OCI-LY7 (cell line): Measurements from ENCODE around the gene ENOPH1. TPM values are rescaled to one million over a fixed set of nuclear protein-coding genes. Genes with fewer than 3 reads are reported as not detected.

ENCODE experiments used
- Bru-seq: library from RNA; stranded (reverse); fragments of 400-500 nt; gene quantifications from one replicate; lab custom pipeline; 2021; lab: Mats Ljungman, UMichigan
- BruChase-seq, 2 experiments: library from RNA; stranded (reverse); fragments of 400-500 nt; gene quantifications; one replicate each; lab custom pipeline; 2021; lab: Mats Ljungman, UMichigan
- BruUV-seq: library from RNA; stranded (reverse); fragments of 400-500 nt; replicated peaks from 2 replicates; lab custom pipeline; 2021; lab: Mats Ljungman, UMichigan
- CTCF ChIA-PET: fragments of 300-600 bp; sonication (Branson Sonifier 250); formaldehyde crosslinking; loops from one replicate; lab custom pipeline; 2022; ENCODE audit warnings: antibody characterized with exemption; ENCODE audit not compliant: unreplicated experiment; lab: Charles Lee
- POLR2A ChIA-PET: fragments of 300-600 bp; sonication (Branson Sonifier 250); formaldehyde crosslinking; loops from one replicate; lab custom pipeline; 2022; ENCODE audit warnings: antibody characterized with exemption; lab: Charles Lee
- DNase-seq: peaks from one replicate; pipeline ENCODE4 v3.0.0-alpha.2; 2015; ENCODE audit warnings: low spot score
- H2AFZ ChIP-seq: fragments of 200-600 bp; sonication (generic), shearing (Covaris generic); 2 replicates; pipeline ENCODE4 v1.6.1; 2014; ENCODE audit warnings: mild to moderate bottlenecking, antibody characterized with exemption, low read length, moderate library complexity
- H3K27ac ChIP-seq: fragments of 200-600 bp; sonication (generic); 2 replicates; pipeline ENCODE4 v1.5.1; 2014; ENCODE audit warnings: mixed run types, low read depth, mild to moderate bottlenecking, moderate library complexity, low read length, inconsistent platforms; ENCODE audit not compliant: poor library complexity, severe bottlenecking
- H3K36me3 ChIP-seq: fragments of 200-600 bp; sonication (generic); 2 replicates; pipeline ENCODE4 v1.6.1; 2014; ENCODE audit warnings: mild to moderate bottlenecking, antibody characterized with exemption, low read length, moderate library complexity, mixed read lengths; ENCODE audit not compliant: insufficient read depth
- H3K4me1 ChIP-seq: fragments of 200-600 bp; sonication (generic); 2 replicates; pipeline ENCODE4 v1.5.1; 2014; ENCODE audit warnings: mild to moderate bottlenecking, low read length; ENCODE audit not compliant: insufficient read depth, poor library complexity, severe bottlenecking
- H3K4me2 ChIP-seq: fragments of 200-600 bp; sonication (generic); 2 replicates; pipeline ENCODE4 v1.6.1; 2014; ENCODE audit warnings: mild to moderate bottlenecking, low read length
- H3K4me3 ChIP-seq: fragments of 200-600 bp; sonication (generic); 2 replicates; pipeline ENCODE4 v1.5.1; 2014; ENCODE audit warnings: mild to moderate bottlenecking, low read depth, low read length; ENCODE audit not compliant: poor library complexity, severe bottlenecking
- H3K79me2 ChIP-seq: fragments of 200-600 bp; sonication (generic); 2 replicates; pipeline ENCODE4 v1.6.1; 2016; ENCODE audit warnings: low read depth, mild to moderate bottlenecking, low read length, moderate library complexity, mixed read lengths; ENCODE audit not compliant: insufficient read depth
- H3K9me2 ChIP-seq: fragments of 200-600 bp; sonication (generic); 2 replicates; pipeline ENCODE4 v1.6.1; 2016; ENCODE audit warnings: mild to moderate bottlenecking, low read length, mixed read lengths; ENCODE audit not compliant: insufficient read depth
- H3K9me3 ChIP-seq: fragments of 200-600 bp; sonication (generic); 2 replicates; pipeline ENCODE4 v1.6.1; 2014; ENCODE audit warnings: mild to moderate bottlenecking, mixed run types, low read length, mixed read lengths
- H4K20me1 ChIP-seq: fragments of 200-600 bp; sonication (generic); 2 replicates; pipeline ENCODE4 v1.6.1; 2014; ENCODE audit warnings: mild to moderate bottlenecking, antibody characterized with exemption, low read length, moderate library complexity, mixed read lengths; ENCODE audit not compliant: insufficient read depth
- CTCF ChIP-seq: fragments of 200-600 bp; sonication (generic); conservative IDR thresholded peaks from 2 replicates; pipeline ENCODE4 v1.5.1; 2014; ENCODE audit warnings: mild to moderate bottlenecking, antibody characterized with exemption, low read length, moderate library complexity, mixed read lengths
- EZH2phosphoT487 ChIP-seq: fragments of 200-600 bp; sonication (generic); IDR thresholded peaks from 2 replicates; pipeline ENCODE4 v1.6.1; 2018; ENCODE audit warnings: low read depth, borderline replicate concordance, mild to moderate bottlenecking, mixed run types, antibody characterized with exemption, low read length, moderate library complexity, mixed read lengths
- intact Hi-C: fragments of 100-400 bp; cut with micrococcal nuclease; formaldehyde crosslinking; loops from one replicate; pipeline ENCODE4 v1.10.0; 2022; ENCODE audit not compliant: unreplicated experiment
- long read RNA-seq: library from polyadenylated mRNA; stranded (forward); transcript quantifications from one replicate; pipeline ENCODE4 v2.0.0, GENCODE V29; 2022
- total RNA-seq, 2 experiments: library from RNA; depleted of rRNA in 1 of 2; stranded (reverse); fragments of >200 nt in 1 of 2; shearing (Covaris generic) in 1 of 2; gene quantifications; 2 replicates each; pipeline ENCODE4 v1.2.3, GENCODE V29; 2014 to 2022

The ENOPH1 gene
- total RNA-seq (2014; rRNA removed; shearing (Covaris generic)): 49.7 and 58.7 TPM in 2 replicates
- 64.9 and 70.2 TPM in 2 replicates for total RNA-seq (2022)
- Bru-seq, nascent RNA: percentile 90 among the genes with signal in this experiment
- BruChase-seq, experiment 1, labeled RNA remaining after a 6-hour chase: percentile 88 among the genes with signal in this experiment
- BruChase-seq, experiment 2, labeled RNA remaining after a 2-hour chase: percentile 84 among the genes with signal in this experiment
- long read RNA-seq, transcript ENOPH1-202 (5 exons, 1,689 nt): minor isoform, 6 of 183 reads
- long read RNA-seq, transcript ENOPH1-201 (6 exons, 2,025 nt): major isoform, 113 of 183 reads
- long read RNA-seq, transcript ENOPH1-203 (6 exons, 1,874 nt): minor isoform, 47 of 183 reads
- long read RNA-seq, partial matches to known transcripts: 6 of 183 reads
- long read RNA-seq, other reads (novel, unspliced or antisense): 11 of 183 reads

GRCh38 chr4:82430193-82430963 is at the start of gene ENOPH1, which contains the start of gene HNRNPDL:
ENOPH1 (plus strand) TSS chr4:82430590; CDS start chr4:82430830, 240 bp downstream.
HNRNPDL (minus strand) TSS chr4:82430462; CDS start chr4:82429690, 772 bp downstream.
- POLR2A ChIA-PET: no interaction called here
- Histone ChIP-seq H3K36me3 (peaks cover 69% of the 10 kb centered on the region), H3K4me3 (peak within 1 kb of the TSS; percentile 99), H3K4me2 (peak within 1 kb of the TSS; percentile 80), H3K9me2 (no peaks in the 10 kb centered on the region), H3K4me1 (peaks cover 53% of the 10 kb centered on the region), H4K20me1 (peaks cover 55% of the 10 kb centered on the region), H2AFZ (peak within 1 kb of the TSS; percentile 59; the same call in 1 of the 2 replicates), H3K27ac (peak within 1 kb of the TSS; percentile 90), H3K79me2 (peaks cover 86% of the 10 kb centered on the region), H3K9me3 (no peaks in the 10 kb centered on the region)
- DNase-seq: peak; percentile 96
- no TSS peak for BruUV-seq
- TF ChIP-seq CTCF: no peak
- TF ChIP-seq EZH2phosphoT487: no peak
- intact Hi-C loops: no loop called here
- CTCF ChIA-PET: interaction anchor here (0.6 to 1.3 kb wide), 2 partner anchors 10 to 32 kb away, joined by 3 to 4 read pairs; no protein-coding TSS in a partner anchor

DNA sequence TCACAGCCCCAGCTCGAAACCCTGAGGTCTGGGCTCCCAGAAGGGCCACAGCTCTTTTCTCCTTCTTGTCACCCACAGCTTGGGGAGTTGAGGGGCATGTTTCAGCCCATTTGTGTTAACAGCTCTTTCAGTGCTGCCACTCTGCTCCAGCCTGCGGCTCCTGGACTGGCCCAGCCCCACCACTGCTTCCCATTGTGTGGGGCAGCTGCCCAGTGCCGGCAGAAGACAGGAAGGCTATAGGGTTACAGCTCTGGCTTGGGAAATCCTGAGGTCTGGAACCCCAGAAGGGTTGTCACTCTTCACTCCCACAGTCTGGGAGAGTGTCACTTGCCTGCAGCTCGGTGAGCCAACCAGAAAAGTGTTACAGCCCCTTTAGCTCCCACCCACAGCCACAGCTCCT is 49.6 kb upstream of the ENOPH1 start:
- no peak for DNase-seq
- Histone ChIP-seq H3K4me2 (no peak overlapping the region), H3K9me2 (no peaks in the 10 kb centered on the region), H3K9me3 (peaks cover 14% of the 10 kb centered on the region; the same call in 1 of the 2 replicates), H3K4me1 (peaks cover 5% of the 10 kb centered on the region), H2AFZ (no peak overlapping the region), H4K20me1 (no peaks in the 10 kb centered on the region), H3K4me3 (no peak overlapping the region), H3K27ac (no peak overlapping the region), H3K79me2 (peaks cover 9% of the 10 kb centered on the region; the same call in 1 of the 2 replicates), H3K36me3 (peaks cover 28% of the 10 kb centered on the region)
- TF ChIP-seq EZH2phosphoT487: no peak
- TF ChIP-seq CTCF: no peak
- BruUV-seq: no TSS peak
- intact Hi-C loops: no loop called here
- ChIA-PET POLR2A (no interaction called here), CTCF (no interaction called here)
